Mesothelial cell of epicardium (in vitro differentiated cells): ENCODE measurements around the gene TNFRSF17. TPM values are rescaled to one million over a fixed set of nuclear protein-coding genes. Genes with fewer than 3 reads are reported as not detected.
A peak's percentile ranks its signal among the peaks of the same experiment; 100 is the strongest.

Experiments
- DNase-seq, 2 experiments: peaks; one replicate each; pipeline ENCODE4 v3.0.0; 2021; ENCODE audit warnings: low spot score in 2 of 2; ENCODE audit not compliant: unreplicated experiment in 2 of 2
- H3K27ac Mint-ChIP-seq: 2 replicates; pipeline ENCODE4 v1.8.0; 2021; ENCODE audit warnings: mixed read lengths
- H3K27me3 Mint-ChIP-seq: 2 replicates; pipeline ENCODE4 v1.8.0; 2021; ENCODE audit warnings: low read depth, mixed read lengths
- H3K36me3 Mint-ChIP-seq: 2 replicates; pipeline ENCODE4 v1.8.0; 2021; ENCODE audit warnings: mixed read lengths
- H3K4me1 Mint-ChIP-seq: 2 replicates; pipeline ENCODE4 v1.8.0; 2021; ENCODE audit warnings: mixed read lengths
- H3K4me3 Mint-ChIP-seq: 2 replicates; pipeline ENCODE4 v1.8.0; 2021; ENCODE audit warnings: mild to moderate bottlenecking, moderate library complexity, mixed read lengths
- H3K9me3 Mint-ChIP-seq: 2 replicates; pipeline ENCODE4 v1.8.0; 2021; ENCODE audit warnings: mixed read lengths
- total RNA-seq: library from RNA; stranded (reverse); gene quantifications from 3 replicates; pipeline ENCODE4 v1.2.1, GENCODE V29; 2021
- TF ChIP-seq, protein P1 (sequence below): fragments of 200-600 bp; sonication (generic); IDR thresholded peaks from one replicate; pipeline ENCODE4 v1.5.0; 2021; ENCODE audit warnings: antibody characterized with exemption; ENCODE audit not compliant: unreplicated experiment

Gene TNFRSF17
- total RNA-seq, 1 donor from 2014 or later: not detected

DNA sequence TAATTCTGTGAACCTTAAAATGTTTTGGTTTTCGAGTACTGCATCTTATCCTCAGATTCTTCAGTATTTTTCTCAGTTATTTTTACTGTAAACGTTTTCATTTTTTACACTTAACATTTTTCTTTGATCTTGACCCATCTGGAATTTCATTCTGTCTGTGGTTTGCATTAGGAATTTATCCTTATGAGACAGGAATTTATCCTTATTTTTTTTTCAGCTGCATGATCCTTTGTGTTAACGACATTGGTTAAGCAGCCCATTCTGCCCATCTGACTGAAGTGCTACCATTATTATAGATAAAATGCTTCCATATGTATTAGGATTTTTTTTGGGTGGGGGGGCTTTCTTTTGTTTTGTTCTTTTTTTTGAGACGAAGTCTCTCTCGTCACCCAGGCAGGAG lies 52.5 kb downstream of the TNFRSF17 start:
- DNase-seq: no peak
- peaks cover 7% of the 10 kb centered on the region for H3K4me1 Mint-ChIP-seq
- H3K36me3 Mint-ChIP-seq: no peaks in the 10 kb centered on the region
- no peak overlapping the region for H3K4me3 Mint-ChIP-seq
- TF ChIP-seq, protein P1, sequence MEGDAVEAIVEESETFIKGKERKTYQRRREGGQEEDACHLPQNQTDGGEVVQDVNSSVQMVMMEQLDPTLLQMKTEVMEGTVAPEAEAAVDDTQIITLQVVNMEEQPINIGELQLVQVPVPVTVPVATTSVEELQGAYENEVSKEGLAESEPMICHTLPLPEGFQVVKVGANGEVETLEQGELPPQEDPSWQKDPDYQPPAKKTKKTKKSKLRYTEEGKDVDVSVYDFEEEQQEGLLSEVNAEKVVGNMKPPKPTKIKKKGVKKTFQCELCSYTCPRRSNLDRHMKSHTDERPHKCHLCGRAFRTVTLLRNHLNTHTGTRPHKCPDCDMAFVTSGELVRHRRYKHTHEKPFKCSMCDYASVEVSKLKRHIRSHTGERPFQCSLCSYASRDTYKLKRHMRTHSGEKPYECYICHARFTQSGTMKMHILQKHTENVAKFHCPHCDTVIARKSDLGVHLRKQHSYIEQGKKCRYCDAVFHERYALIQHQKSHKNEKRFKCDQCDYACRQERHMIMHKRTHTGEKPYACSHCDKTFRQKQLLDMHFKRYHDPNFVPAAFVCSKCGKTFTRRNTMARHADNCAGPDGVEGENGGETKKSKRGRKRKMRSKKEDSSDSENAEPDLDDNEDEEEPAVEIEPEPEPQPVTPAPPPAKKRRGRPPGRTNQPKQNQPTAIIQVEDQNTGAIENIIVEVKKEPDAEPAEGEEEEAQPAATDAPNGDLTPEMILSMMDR: no peak
- H3K27ac Mint-ChIP-seq: peak overlapping the region; percentile 87
- H3K9me3 Mint-ChIP-seq: no peaks in the 10 kb centered on the region
- H3K27me3 Mint-ChIP-seq: no peaks in the 10 kb centered on the region

Other genes starting within 250 kb of the TNFRSF17 start
- 27.5 to 30.5 TPM (median 27.8 TPM) in 3 replicates for gene TXNDC11, start 222.4 kb upstream of the TNFRSF17 start, total RNA-seq
- gene ZC3H7A, start 168.0 kb upstream of the TNFRSF17 start, total RNA-seq: 57.6 to 70.7 TPM (median 66.7 TPM) in 3 replicates
- gene RSL1D1, start 113.7 kb upstream of the TNFRSF17 start, total RNA-seq: 176 to 177 TPM (median 177 TPM) in 3 replicates
- 84.1 to 94.1 TPM (median 84.6 TPM) in 3 replicates for gene GSPT1, start 49.3 kb upstream of the TNFRSF17 start, total RNA-seq
- 26.8 to 32.0 TPM (median 26.9 TPM) in 3 replicates for gene NPIPB2, start 23.2 kb upstream of the TNFRSF17 start, total RNA-seq
- gene SNX29, start 11.5 kb downstream of the TNFRSF17 start, total RNA-seq: 22.6 to 27.3 TPM (median 23.9 TPM) in 3 replicates